Measurements from ENCODE around the gene TRAPPC8. TPM values are rescaled to one million over a fixed set of nuclear protein-coding genes. Genes with fewer than 3 reads are reported as not detected.
"Not testable (repeated sequence)": the region's sequence is repeated elsewhere in the genome, so short reads cannot be mapped to it uniquely, and the experiment has no call there.

Gene TRAPPC8
- total RNA-seq, 2 donors from 2014 or later = 27.0 to 45.4 TPM

DNA sequence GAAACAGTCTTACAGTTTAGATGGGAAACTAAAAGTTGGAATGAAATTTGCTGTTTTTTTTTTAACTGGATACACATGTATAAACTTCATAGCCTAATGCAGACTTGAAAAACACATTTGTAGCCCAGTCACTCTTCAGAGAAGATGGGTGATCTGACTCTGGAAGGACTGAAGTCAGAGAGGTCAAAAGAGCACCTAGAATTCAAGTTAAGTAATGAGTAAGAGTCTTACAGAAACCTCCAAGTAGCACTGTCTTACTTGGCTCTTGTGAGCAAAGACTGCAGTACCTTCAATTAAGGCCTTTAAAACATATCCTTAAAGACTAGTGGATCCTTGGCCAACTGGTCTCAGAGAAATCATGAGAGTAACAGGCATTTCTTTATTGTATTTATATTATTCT, 41.9 kb downstream of the TRAPPC8 start:
- H3K4me3 ChIP-seq = no peak overlapping the region
- TF ChIP-seq CTCF (IDR thresholded peaks at IDR 0.05) (no peak), POLR2A (IDR thresholded peaks at IDR 0.05) (no peak), POLR2AphosphoS5 (IDR thresholded peaks at IDR 0.05) (no peak)
- no peaks in the 10 kb centered on the region for H3K36me3 ChIP-seq
- no peaks in the 10 kb centered on the region for H3K27me3 ChIP-seq (replicated peaks; ENCODE audit: insufficient read depth)
- no peak overlapping the region for H3K27ac ChIP-seq
- no peaks in the 10 kb centered on the region for H3K4me1 ChIP-seq (replicated peaks)
- no peaks in the 10 kb centered on the region for H3K9me3 ChIP-seq
- intact Hi-C loops (cut with DNase I) = no loop called here
- DNase-seq (ENCODE audit: low spot score) = no peak

DNA sequence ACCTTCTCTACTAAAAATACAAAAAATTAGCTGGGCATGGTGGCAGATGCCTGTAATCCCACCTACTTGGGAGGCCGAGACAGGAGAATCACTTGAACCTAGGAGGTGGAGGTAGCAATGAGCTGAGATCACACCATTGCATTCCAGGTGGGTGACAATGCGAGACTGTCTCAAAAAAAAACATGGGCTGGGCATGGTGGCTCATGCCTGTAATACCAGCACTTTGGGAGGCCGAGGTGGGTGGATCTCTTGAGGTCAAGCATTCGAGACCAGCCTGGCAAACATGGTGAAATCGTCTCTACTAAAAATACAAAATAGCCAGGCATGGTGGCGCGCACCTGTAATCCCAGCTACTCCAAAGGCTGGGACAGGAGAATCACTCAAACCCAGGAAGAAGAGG, 43.2 kb downstream of the TRAPPC8 start:
- H3K9me3 ChIP-seq; intact Hi-C loops (cut with DNase I); H3K4me1 ChIP-seq (replicated peaks); H3K4me3 ChIP-seq; H3K27me3 ChIP-seq (replicated peaks; ENCODE audit: insufficient read depth); H3K27ac ChIP-seq; H3K36me3 ChIP-seq; DNase-seq (ENCODE audit: low spot score): not testable (repeated sequence)
- 97% methylated on average over 7 of the region's 7 CpGs for WGBS

DNA sequence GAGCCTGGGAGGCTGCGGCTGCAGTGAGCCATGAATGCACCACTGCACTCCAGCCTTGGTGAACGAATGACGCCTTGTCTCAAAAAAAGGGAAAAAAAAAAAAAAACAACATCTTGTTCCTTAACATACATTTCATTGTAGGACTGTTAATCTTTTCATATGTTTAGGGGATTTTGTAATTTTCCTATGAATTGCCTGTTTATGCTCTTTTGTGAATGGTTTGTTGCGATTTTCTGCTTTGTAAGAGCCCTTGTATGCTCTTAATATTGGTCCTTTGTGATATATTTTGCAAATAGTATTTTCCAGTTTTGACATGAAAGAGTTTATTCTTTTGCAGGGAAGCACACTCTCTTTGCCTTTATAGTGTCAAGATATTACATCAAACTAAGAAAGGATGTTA, 50.0 kb downstream of the TRAPPC8 start:
- no peaks in the 10 kb centered on the region for H3K36me3 ChIP-seq
- intact Hi-C loops (cut with DNase I) = no loop called here
- H3K27me3 ChIP-seq (replicated peaks; ENCODE audit: insufficient read depth) = no peaks in the 10 kb centered on the region
- no peak for TF ChIP-seq CTCF (IDR thresholded peaks at IDR 0.05)
- no peak for TF ChIP-seq POLR2A (IDR thresholded peaks at IDR 0.05)
- no peak for TF ChIP-seq POLR2AphosphoS5 (IDR thresholded peaks at IDR 0.05)
- DNase-seq (ENCODE audit: low spot score) = no peak
- H3K4me3 ChIP-seq = no peak overlapping the region
- 98% methylated on average over 4 of the region's 4 CpGs for WGBS
- no peaks in the 10 kb centered on the region for H3K4me1 ChIP-seq (replicated peaks)
- no peak overlapping the region for H3K27ac ChIP-seq
- no peaks in the 10 kb centered on the region for H3K9me3 ChIP-seq

DNA sequence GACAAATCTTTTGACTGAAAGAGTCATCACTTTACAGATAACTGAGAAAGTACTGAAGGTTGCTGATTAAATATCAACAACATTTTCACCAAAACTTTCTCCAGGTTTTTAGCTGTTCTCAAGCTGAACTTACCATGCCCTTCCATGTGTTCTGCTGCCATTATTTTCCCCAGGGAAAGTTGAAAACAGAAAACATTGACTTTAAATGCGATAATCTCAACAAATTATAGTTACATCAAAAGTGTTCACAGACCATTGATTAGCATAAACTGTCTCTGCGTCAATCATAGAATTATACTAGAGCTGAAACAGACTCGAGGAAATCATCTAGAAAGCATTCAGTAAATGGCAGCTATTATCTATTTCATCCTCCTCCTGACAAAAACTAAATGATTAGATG, 51.4 kb downstream of the TRAPPC8 start:
- H3K27ac ChIP-seq = no peak overlapping the region
- DNase-seq (ENCODE audit: low spot score) = no peak
- TF ChIP-seq POLR2AphosphoS5 (IDR thresholded peaks at IDR 0.05) (no peak), POLR2A (IDR thresholded peaks at IDR 0.05) (no peak), CTCF (IDR thresholded peaks at IDR 0.05) (no peak)
- no peaks in the 10 kb centered on the region for H3K27me3 ChIP-seq (replicated peaks; ENCODE audit: insufficient read depth)
- no peaks in the 10 kb centered on the region for H3K4me1 ChIP-seq (replicated peaks)
- no peaks in the 10 kb centered on the region for H3K9me3 ChIP-seq
- H3K4me3 ChIP-seq = no peak overlapping the region
- H3K36me3 ChIP-seq = peaks cover 0 to 3% of the 10 kb centered on the region in 2 donors
- intact Hi-C loops (cut with DNase I) = no loop called here
- 99% methylated on average over 3 of the region's 3 CpGs for whole genome bisulfite sequencing

GRCh38 chr18:31884020-31884419, 58.9 kb downstream of the TRAPPC8 start:
- intact Hi-C loops (cut with DNase I) = no loop called here
- no peak for TF ChIP-seq POLR2A (IDR thresholded peaks at IDR 0.05)
- no peak for TF ChIP-seq CTCF (IDR thresholded peaks at IDR 0.05)
- no peak for TF ChIP-seq POLR2AphosphoS5 (IDR thresholded peaks at IDR 0.05)
- H3K27me3 ChIP-seq (replicated peaks; ENCODE audit: insufficient read depth) = no peaks in the 10 kb centered on the region
- peaks cover 0 to 3% of the 10 kb centered on the region in 2 donors for H3K36me3 ChIP-seq
- no peak for DNase-seq (ENCODE audit: low spot score)
- 100% methylated on average over 4 of the region's 4 CpGs for WGBS
- no peak overlapping the region for H3K4me3 ChIP-seq
- H3K4me1 ChIP-seq (replicated peaks) = no peaks in the 10 kb centered on the region
- H3K27ac ChIP-seq = no peak overlapping the region
- H3K9me3 ChIP-seq = no peaks in the 10 kb centered on the region

Data from prostate gland (tissue), 2 donors.